ENCODE data around the gene L3MBTL2.

L3MBTL2 gene

DNA sequence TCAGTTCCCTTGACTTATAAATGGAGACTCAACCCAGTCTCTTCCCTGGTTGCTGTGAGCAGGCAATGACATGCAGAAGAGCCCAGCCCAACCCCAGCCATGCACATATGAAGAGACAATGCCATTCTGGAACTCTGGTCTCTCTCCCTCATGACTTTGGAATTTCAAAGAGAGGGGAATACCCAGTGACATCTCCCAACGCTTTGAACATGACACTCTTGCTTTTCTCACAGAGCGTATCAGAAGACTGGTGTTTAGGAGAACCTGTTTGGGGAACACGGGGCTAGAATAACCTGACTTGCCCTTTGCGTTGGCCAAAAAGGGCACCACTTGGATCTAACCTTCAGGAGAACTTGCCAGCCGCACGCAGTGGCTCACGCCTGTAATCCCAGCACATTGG lies 68.0 kb downstream of the L3MBTL2 start:
- H3K27ac ChIP-seq = no peak overlapping the region
- TF ChIP-seq, protein P1, sequence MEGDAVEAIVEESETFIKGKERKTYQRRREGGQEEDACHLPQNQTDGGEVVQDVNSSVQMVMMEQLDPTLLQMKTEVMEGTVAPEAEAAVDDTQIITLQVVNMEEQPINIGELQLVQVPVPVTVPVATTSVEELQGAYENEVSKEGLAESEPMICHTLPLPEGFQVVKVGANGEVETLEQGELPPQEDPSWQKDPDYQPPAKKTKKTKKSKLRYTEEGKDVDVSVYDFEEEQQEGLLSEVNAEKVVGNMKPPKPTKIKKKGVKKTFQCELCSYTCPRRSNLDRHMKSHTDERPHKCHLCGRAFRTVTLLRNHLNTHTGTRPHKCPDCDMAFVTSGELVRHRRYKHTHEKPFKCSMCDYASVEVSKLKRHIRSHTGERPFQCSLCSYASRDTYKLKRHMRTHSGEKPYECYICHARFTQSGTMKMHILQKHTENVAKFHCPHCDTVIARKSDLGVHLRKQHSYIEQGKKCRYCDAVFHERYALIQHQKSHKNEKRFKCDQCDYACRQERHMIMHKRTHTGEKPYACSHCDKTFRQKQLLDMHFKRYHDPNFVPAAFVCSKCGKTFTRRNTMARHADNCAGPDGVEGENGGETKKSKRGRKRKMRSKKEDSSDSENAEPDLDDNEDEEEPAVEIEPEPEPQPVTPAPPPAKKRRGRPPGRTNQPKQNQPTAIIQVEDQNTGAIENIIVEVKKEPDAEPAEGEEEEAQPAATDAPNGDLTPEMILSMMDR (IDR thresholded peaks at IDR 0.05) = no peak
- no peak for TF ChIP-seq ZFX (IDR thresholded peaks at IDR 0.05; ENCODE audit: borderline replicate concordance)

DNA sequence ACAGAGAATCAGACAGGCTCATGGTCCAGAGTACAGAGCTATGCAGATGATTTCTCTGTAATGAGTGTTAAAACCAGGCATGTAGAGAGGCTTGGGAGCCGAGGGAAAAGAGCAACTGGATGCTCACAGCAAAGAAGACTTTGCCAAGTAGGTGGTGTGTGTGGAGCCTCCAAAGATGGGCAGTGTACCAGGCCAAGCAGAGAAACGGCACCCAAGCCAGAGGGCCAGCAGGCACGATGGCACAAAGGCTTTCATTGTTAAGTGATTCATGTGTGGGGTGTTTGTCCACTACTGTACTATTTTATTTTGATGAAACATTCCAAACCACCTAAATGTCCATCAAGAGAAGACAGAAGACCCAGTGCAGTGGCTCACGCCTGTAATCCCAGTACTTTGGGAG lies 69.7 kb downstream of the L3MBTL2 start:
- TF ChIP-seq, protein P1 (IDR thresholded peaks at IDR 0.05) = no peak
- no peak for TF ChIP-seq ZFX (IDR thresholded peaks at IDR 0.05; ENCODE audit: borderline replicate concordance)
- no peak overlapping the region for H3K27ac ChIP-seq

DNA sequence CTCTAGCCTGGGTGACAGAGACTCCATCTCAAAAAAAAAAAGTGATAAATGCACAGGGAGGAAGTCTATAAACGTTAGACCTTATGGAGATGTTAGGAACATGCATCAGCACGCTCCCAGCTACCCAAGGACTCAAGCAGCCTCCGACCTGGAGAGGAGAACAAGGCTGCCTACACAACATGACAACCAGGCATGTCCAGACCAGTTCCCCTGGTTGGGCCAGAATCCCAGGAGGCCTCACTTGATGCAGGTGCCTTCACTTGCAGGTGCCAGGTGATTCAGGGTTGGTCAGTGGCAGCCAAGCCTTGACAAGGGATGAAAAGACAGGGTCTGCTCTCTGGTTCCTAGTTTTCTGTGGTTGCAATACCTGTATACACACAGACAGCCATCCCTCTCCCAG lies 75.0 kb downstream of the L3MBTL2 start:
- no peak overlapping the region for H3K27ac ChIP-seq
- TF ChIP-seq, protein P1 (IDR thresholded peaks at IDR 0.05) = no peak
- TF ChIP-seq ZFX (IDR thresholded peaks at IDR 0.05; ENCODE audit: borderline replicate concordance) = no peak

DNA sequence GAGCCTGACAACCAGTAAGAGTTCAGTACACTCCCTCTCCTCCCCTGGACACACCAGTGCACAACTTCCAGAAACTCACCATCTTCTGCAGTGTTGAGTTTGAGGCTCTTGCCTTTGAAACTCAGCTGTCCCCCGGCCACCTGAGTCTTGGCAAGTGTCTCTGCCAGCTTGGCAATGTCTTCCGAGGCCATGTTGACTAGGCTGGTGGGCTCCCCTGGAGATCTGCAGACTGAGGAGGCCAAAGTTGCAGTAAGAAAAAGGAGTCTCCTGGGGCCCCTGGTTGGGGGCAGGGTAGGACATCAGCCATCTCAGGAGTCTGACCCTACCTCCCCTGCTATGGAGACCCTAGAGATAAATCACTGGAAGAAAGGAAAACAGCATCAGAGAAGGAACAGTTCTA lies 75.7 kb downstream of the L3MBTL2 start:
- H3K27ac ChIP-seq = no peak overlapping the region
- TF ChIP-seq ZFX (IDR thresholded peaks at IDR 0.05; ENCODE audit: borderline replicate concordance) = no peak
- TF ChIP-seq, protein P1 (IDR thresholded peaks at IDR 0.05) = no peak

Data from 22Rv1 (cell line).